HepG2 (cell line): ENCODE measurements around the gene ELAPOR1. TPM values are rescaled to one million over a fixed set of nuclear protein-coding genes. Genes with fewer than 3 reads are reported as not detected.

ENCODE experiments used
- ATF5 ChIP-seq: sonication (generic); formaldehyde crosslinking; IDR thresholded peaks from 2 replicates; pipeline ENCODE4 v1.4.0; 2020; ENCODE audit warnings: mild to moderate bottlenecking, low read depth, missing genetic modification reagents
- BATF2 ChIP-seq: sonication (generic); formaldehyde crosslinking; IDR thresholded peaks from 2 replicates; pipeline ENCODE4 v1.8.0; 2022; ENCODE audit warnings: mild to moderate bottlenecking, missing genetic modification reagents, moderate library complexity
- ESRRA ChIP-seq: sonication (generic); formaldehyde crosslinking; IDR thresholded peaks from 2 replicates; pipeline ENCODE4 v1.5.1; 2020; ENCODE audit warnings: mild to moderate bottlenecking, low read depth, missing genetic modification reagents
- FIP1L1 ChIP-seq: fragments of 200-400 bp; formaldehyde crosslinking; IDR thresholded peaks from 2 replicates; pipeline ENCODE4 v1.6.1; 2018; ENCODE audit warnings: low read depth, mild to moderate bottlenecking, low read length, moderate library complexity, borderline replicate concordance; ENCODE audit not compliant: insufficient read depth
- MEIS1 ChIP-seq: sonication (generic); formaldehyde crosslinking; IDR thresholded peaks from 2 replicates; pipeline ENCODE4 v1.9.0; 2021; ENCODE audit warnings: mild to moderate bottlenecking, missing genetic modification reagents, moderate library complexity, borderline replicate concordance
- MYNN ChIP-seq: sonication (generic); formaldehyde crosslinking; IDR thresholded peaks from 2 replicates; pipeline ENCODE4 v1.4.0; 2020; ENCODE audit warnings: mild to moderate bottlenecking, low read depth, missing genetic modification reagents
- PCBP1 ChIP-seq: fragments of 200-400 bp; formaldehyde crosslinking; IDR thresholded peaks from 2 replicates; pipeline ENCODE4 v1.6.1; 2017; ENCODE audit warnings: mild to moderate bottlenecking, low read depth, low read length, borderline replicate concordance
- ZNF276 ChIP-seq: sonication (generic); formaldehyde crosslinking; IDR thresholded peaks from 2 replicates; pipeline ENCODE4 v1.4.0; 2020; ENCODE audit warnings: mild to moderate bottlenecking, low read depth, missing genetic modification reagents
- ZNF292 ChIP-seq: sonication (generic); formaldehyde crosslinking; IDR thresholded peaks from 2 replicates; pipeline ENCODE4 v1.8.1; 2022; ENCODE audit warnings: mild to moderate bottlenecking, low read depth, missing genetic modification reagents, borderline replicate concordance
- ZNF512 ChIP-seq: sonication (generic); formaldehyde crosslinking; IDR thresholded peaks from 2 replicates; pipeline ENCODE4 v1.4.0; 2020; ENCODE audit warnings: mild to moderate bottlenecking, missing genetic modification reagents
- ZNF543 ChIP-seq: sonication (generic); formaldehyde crosslinking; IDR thresholded peaks from 2 replicates; pipeline ENCODE4 v1.4.0; 2020; ENCODE audit warnings: mild to moderate bottlenecking, missing genetic modification reagents
- ZNF580 ChIP-seq: IDR thresholded peaks from 2 replicates; pipeline ENCODE4 v1.6.1; 2016; ENCODE audit warnings: low read depth, borderline replicate concordance
- ZNF589 ChIP-seq: sonication (generic); formaldehyde crosslinking; conservative IDR thresholded peaks from 2 replicates; pipeline ENCODE4 v1.8.0; 2022; ENCODE audit warnings: mild to moderate bottlenecking, moderate library complexity, missing genetic modification reagents
- ZNF609 ChIP-seq: sonication (generic); formaldehyde crosslinking; IDR thresholded peaks from 2 replicates; pipeline ENCODE4 v1.4.0; 2020; ENCODE audit warnings: mild to moderate bottlenecking, missing genetic modification reagents, borderline replicate concordance
- ZNF839 ChIP-seq: sonication (generic); formaldehyde crosslinking; IDR thresholded peaks from 2 replicates; pipeline ENCODE4 v1.4.0; 2020; ENCODE audit warnings: missing genetic modification reagents, mild to moderate bottlenecking, borderline replicate concordance
- ZNF891 ChIP-seq: sonication (generic); formaldehyde crosslinking; IDR thresholded peaks from 2 replicates; pipeline ENCODE4 v1.5.0; 2020; ENCODE audit warnings: mild to moderate bottlenecking, missing genetic modification reagents
- polyA plus RNA-seq, 8 experiments: library from polyadenylated mRNA; depleted of rRNA in 3 of 8; stranded (reverse) in 7 of 8; unstranded in 1 of 8; fragments of >200 nt; fragmentation: Illumina TruSeq in 4 of 8; extraction: Trizol in 4 of 8; gene quantifications; 2 replicates each; pipeline versions ENCODE4 v1.2.1 to v1.2.3, GENCODE V29; 2011 to 2016; ENCODE audit warnings: low read depth in 4 of 8, missing spikeins in 1 of 8, mixed read lengths in 1 of 8; ENCODE audit not compliant: insufficient read depth in 1 of 8
- total RNA-seq, 5 experiments: library from RNA; depleted of rRNA; stranded (reverse); fragments of >200 nt; fragmentation: Illumina TruSeq; extraction: Trizol; gene quantifications; 2 replicates each; pipeline ENCODE4 v1.2.3, GENCODE V29; 2016; ENCODE audit warnings: low read depth in 1 of 5

Gene ELAPOR1
- total and polyA plus RNA-seq, 2 of the 13 experiments (the other 11 are each of a cell fraction or from before 2014, with no cell fraction given): 0.13 to 0.20 TPM

GRCh38 chr1:109090196-109091077, 23.5 kb upstream of the ELAPOR1 start, which contains the start of gene TMEM167B (continued):
- TF ChIP-seq ZNF839 (peak; percentile 62; the same call in 1 of the 2 replicates), MEIS1 (CRISPR knock-in tag) (peak; percentile 57; the same call in 1 of the 2 replicates), BATF2 (no peak), ZNF543 (CRISPR knock-in tag) (peak; percentile 74), ZNF512 (CRISPR knock-in tag) (no peak), ZNF609 (peak; percentile 62; the same call in 1 of the 2 replicates), PCBP1 (peak; percentile 81; the same call in 1 of the 2 replicates), ZNF589 (CRISPR knock-in tag) (0 out of 2 replicates have a peak, but pooled peaks have one; percentile 68), MYNN (CRISPR knock-in tag) (0 out of 2 replicates have a peak, but pooled peaks have one; percentile 66), FIP1L1 (0 out of 2 replicates have a peak, but pooled peaks have one; percentile 46), ZNF276 (CRISPR knock-in tag) (peak; percentile 86; the same call in 1 of the 2 replicates), ATF5 (CRISPR knock-in tag) (0 out of 2 replicates have a peak, but pooled peaks have one; percentile 26), ZNF580 (CRISPR knock-in tag) (peak; percentile 92; the same call in 1 of the 2 replicates), ZNF891 (CRISPR knock-in tag) (peak; percentile 84), ESRRA (CRISPR knock-in tag) (peak; percentile 73; the same call in 1 of the 2 replicates), ZNF292 (peak; percentile 75)
